Measurements from ENCODE around the gene ANKS6. TPM values are rescaled to one million over a fixed set of nuclear protein-coding genes. Genes with fewer than 3 reads are reported as not detected.

Gene ANKS6
- total and polyA plus RNA-seq, 10 of the 15 experiments (the other 5 are each of a cell fraction or from before 2014, with no cell fraction given), result 2.0 to 16.2 (median 6.1) TPM

DNA sequence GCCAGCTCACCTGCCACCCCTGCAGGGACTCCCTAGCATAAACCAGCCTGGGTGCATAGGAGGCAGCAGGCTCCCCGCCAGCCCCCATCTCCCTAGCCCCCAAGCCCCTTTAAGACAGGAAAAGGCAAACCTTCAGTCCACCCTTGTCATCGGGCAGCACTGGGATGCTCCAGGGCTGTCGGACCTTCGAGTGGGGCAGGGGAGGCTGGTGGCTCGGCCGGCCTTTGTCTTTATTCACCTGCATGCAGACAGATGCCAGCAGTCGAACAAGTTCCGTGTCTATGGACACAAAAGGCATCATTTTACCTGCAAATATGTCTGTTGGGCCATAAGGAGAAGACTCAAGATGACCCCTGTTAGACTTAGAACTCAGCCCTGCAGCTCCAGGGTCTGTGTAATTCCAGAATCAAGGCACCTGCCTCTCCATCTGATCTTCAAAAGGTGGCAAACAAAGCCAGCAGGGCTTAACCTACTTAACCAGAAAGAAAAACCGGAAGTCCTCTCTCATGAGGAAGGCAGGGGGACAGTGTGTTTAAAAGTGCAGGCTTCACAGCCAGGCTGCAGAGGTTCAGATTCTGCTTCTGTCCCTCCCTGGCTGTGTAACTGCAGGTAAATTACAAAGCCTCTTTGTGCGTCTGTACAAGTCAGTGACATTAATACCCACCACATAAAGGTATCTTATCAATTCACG is 16.2 kb downstream of the ANKS6 start (continued):
- TF ChIP-seq, protein P1, sequence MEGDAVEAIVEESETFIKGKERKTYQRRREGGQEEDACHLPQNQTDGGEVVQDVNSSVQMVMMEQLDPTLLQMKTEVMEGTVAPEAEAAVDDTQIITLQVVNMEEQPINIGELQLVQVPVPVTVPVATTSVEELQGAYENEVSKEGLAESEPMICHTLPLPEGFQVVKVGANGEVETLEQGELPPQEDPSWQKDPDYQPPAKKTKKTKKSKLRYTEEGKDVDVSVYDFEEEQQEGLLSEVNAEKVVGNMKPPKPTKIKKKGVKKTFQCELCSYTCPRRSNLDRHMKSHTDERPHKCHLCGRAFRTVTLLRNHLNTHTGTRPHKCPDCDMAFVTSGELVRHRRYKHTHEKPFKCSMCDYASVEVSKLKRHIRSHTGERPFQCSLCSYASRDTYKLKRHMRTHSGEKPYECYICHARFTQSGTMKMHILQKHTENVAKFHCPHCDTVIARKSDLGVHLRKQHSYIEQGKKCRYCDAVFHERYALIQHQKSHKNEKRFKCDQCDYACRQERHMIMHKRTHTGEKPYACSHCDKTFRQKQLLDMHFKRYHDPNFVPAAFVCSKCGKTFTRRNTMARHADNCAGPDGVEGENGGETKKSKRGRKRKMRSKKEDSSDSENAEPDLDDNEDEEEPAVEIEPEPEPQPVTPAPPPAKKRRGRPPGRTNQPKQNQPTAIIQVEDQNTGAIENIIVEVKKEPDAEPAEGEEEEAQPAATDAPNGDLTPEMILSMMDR (IDR thresholded peaks at IDR 0.05 in 2 of 3, conservative IDR thresholded peaks at IDR 0.05 in 1 of 3; ENCODE audit: control insufficient read depth in 2 of 3, extremely low read depth in 1 of 3, insufficient read depth in 1 of 3, low read depth in 3 of 3, low read length in 3 of 3), result no peak
- TF ChIP-seq, protein P2, sequence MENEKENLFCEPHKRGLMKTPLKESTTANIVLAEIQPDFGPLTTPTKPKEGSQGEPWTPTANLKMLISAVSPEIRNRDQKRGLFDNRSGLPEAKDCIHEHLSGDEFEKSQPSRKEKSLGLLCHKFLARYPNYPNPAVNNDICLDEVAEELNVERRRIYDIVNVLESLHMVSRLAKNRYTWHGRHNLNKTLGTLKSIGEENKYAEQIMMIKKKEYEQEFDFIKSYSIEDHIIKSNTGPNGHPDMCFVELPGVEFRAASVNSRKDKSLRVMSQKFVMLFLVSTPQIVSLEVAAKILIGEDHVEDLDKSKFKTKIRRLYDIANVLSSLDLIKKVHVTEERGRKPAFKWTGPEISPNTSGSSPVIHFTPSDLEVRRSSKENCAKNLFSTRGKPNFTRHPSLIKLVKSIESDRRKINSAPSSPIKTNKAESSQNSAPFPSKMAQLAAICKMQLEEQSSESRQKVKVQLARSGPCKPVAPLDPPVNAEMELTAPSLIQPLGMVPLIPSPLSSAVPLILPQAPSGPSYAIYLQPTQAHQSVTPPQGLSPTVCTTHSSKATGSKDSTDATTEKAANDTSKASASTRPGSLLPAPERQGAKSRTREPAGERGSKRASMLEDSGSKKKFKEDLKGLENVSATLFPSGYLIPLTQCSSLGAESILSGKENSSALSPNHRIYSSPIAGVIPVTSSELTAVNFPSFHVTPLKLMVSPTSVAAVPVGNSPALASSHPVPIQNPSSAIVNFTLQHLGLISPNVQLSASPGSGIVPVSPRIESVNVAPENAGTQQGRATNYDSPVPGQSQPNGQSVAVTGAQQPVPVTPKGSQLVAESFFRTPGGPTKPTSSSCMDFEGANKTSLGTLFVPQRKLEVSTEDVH (IDR thresholded peaks at IDR 0.05; ENCODE audit: low read depth, partially characterized antibody), result no peak
- TF ChIP-seq TCF7 (IDR thresholded peaks at IDR 0.05; ENCODE audit: borderline replicate concordance) (no peak), SMARCA5 (IDR thresholded peaks at IDR 0.05) (no peak), SIN3A (IDR thresholded peaks at IDR 0.05; ENCODE audit: low read depth, low read length) (no peak), NFYA (IDR thresholded peaks at IDR 0.05; ENCODE audit: borderline replicate concordance, low read depth, low read length) (no peak), RELA (IDR thresholded peaks at IDR 0.05; ENCODE audit: borderline replicate concordance, partially characterized antibody) (no peak), RFX5 (IDR thresholded peaks at IDR 0.05; ENCODE audit: low read depth, low read length) (no peak), RB1 (IDR thresholded peaks at IDR 0.05; ENCODE audit: borderline replicate concordance) (no peak)
- TF ChIP-seq, protein P3, sequence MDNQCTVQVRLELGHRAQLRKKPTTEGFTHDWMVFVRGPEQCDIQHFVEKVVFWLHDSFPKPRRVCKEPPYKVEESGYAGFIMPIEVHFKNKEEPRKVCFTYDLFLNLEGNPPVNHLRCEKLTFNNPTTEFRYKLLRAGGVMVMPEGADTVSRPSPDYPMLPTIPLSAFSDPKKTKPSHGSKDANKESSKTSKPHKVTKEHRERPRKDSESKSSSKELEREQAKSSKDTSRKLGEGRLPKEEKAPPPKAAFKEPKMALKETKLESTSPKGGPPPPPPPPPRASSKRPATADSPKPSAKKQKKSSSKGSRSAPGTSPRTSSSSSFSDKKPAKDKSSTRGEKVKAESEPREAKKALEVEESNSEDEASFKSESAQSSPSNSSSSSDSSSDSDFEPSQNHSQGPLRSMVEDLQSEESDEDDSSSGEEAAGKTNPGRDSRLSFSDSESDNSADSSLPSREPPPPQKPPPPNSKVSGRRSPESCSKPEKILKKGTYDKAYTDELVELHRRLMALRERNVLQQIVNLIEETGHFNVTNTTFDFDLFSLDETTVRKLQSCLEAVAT (IDR thresholded peaks at IDR 0.05), result no peak
- TF ChIP-seq, protein P4, sequence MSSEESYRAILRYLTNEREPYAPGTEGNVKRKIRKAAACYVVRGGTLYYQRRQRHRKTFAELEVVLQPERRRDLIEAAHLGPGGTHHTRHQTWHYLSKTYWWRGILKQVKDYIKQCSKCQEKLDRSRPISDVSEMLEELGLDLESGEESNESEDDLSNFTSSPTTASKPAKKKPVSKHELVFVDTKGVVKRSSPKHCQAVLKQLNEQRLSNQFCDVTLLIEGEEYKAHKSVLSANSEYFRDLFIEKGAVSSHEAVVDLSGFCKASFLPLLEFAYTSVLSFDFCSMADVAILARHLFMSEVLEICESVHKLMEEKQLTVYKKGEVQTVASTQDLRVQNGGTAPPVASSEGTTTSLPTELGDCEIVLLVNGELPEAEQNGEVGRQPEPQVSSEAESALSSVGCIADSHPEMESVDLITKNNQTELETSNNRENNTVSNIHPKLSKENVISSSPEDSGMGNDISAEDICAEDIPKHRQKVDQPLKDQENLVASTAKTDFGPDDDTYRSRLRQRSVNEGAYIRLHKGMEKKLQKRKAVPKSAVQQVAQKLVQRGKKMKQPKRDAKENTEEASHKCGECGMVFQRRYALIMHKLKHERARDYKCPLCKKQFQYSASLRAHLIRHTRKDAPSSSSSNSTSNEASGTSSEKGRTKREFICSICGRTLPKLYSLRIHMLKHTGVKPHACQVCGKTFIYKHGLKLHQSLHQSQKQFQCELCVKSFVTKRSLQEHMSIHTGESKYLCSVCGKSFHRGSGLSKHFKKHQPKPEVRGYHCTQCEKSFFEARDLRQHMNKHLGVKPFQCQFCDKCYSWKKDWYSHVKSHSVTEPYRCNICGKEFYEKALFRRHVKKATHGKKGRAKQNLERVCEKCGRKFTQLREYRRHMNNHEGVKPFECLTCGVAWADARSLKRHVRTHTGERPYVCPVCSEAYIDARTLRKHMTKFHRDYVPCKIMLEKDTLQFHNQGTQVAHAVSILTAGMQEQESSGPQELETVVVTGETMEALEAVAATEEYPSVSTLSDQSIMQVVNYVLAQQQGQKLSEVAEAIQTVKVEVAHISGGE (CRISPR knock-in tag; IDR thresholded peaks at IDR 0.05), result no peak
